T-helper 2 cell treated with Interferon-gamma antibody and Interleukin-4, amounts not matched to agents 5 μg/mL and 100 μg/mL, for 36 hours (primary cell): ENCODE results near the gene ADK.

ENCODE experiments used
- DNase-seq: peaks from one replicate; pipeline ENCODE4 v3.0.0; 2021; ENCODE audit warnings: low spot score
- H3K27ac Mint-ChIP-seq: one replicate; pipeline ENCODE4 v1.8.0; 2021; ENCODE audit warnings: mild to moderate bottlenecking, mixed read lengths
- H3K27me3 Mint-ChIP-seq: one replicate; pipeline ENCODE4 v1.8.0; 2021; ENCODE audit warnings: low read depth, mixed read lengths
- H3K36me3 Mint-ChIP-seq: one replicate; pipeline ENCODE4 v1.8.0; 2021; ENCODE audit warnings: low read depth, mixed read lengths
- H3K4me1 Mint-ChIP-seq: one replicate; pipeline ENCODE4 v1.8.0; 2021; ENCODE audit warnings: low read depth, mixed read lengths
- H3K4me3 Mint-ChIP-seq: one replicate; pipeline ENCODE4 v1.8.0; 2022; ENCODE audit warnings: mild to moderate bottlenecking, moderate library complexity, mixed read lengths
- H3K9me3 Mint-ChIP-seq: one replicate; pipeline ENCODE4 v1.8.0; 2021; ENCODE audit warnings: mixed read lengths

The ADK gene

DNA sequence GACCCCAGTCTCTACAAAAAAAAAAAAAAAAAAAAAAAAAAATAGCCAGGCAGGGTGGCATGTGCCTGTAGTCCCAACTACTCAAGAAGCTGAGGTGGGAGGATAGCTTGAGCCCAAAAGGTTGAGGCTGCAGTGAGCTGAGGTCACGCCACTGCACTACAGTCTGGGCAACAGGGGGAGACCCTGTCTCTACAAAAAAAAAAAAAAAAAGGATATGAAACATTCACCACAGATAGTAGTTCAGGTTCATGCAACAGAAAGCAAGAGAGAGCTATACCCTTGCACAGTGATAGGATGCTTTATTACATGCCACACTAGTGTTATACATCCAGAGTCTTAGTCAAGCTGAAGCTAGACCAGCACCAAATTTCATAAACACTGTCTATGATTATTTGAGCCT lies 526.9 kb downstream of the ADK start:
- H3K36me3 Mint-ChIP-seq: peaks cover 27% of the 10 kb centered on the region
- H3K27ac Mint-ChIP-seq: no peak overlapping the region
- peaks cover 15% of the 10 kb centered on the region for H3K9me3 Mint-ChIP-seq
- DNase-seq: no peak
- peaks cover 22% of the 10 kb centered on the region for H3K4me1 Mint-ChIP-seq
- no peak overlapping the region for H3K4me3 Mint-ChIP-seq
- H3K27me3 Mint-ChIP-seq: no peaks in the 10 kb centered on the region

GRCh38 chr10:74681917-74682627 lies 531.1 kb downstream of the ADK start:
- Mint-ChIP-seq H3K36me3 (peaks cover 7% of the 10 kb centered on the region), H3K4me1 (peaks cover 22% of the 10 kb centered on the region), H3K4me3 (no peak overlapping the region), H3K27me3 (no peaks in the 10 kb centered on the region), H3K9me3 (no peaks in the 10 kb centered on the region), H3K27ac (no peak overlapping the region)
- no peak for DNase-seq

DNA sequence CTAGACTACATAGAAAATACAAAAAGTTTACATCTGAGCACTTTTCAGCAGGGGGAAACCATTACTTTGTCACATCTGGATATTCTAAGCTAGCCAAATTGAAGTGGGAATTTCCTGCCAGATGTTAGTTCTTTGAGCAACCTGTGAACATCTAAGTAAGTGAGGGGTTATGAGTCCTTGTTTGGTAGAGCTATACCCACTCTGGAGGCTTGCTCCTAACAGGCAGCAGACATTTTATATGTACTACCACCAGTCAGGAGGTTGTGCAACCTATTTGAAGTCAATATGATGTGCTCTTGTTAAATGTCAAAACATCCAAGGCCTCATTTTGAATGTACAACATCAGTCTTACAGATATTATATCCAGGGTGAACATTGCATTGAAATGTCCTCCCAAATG lies 532.0 kb downstream of the ADK start:
- H3K9me3 Mint-ChIP-seq: no peaks in the 10 kb centered on the region

GRCh38 chr10:74683621-74684364 lies 532.8 kb downstream of the ADK start:
- Mint-ChIP-seq H3K4me1 (peaks cover 13% of the 10 kb centered on the region), H3K4me3 (no peak overlapping the region), H3K36me3 (peaks cover 5% of the 10 kb centered on the region), H3K27me3 (no peaks in the 10 kb centered on the region), H3K9me3 (no peaks in the 10 kb centered on the region), H3K27ac (no peak overlapping the region)
- no peak for DNase-seq

More for the DNA sequence above, 532.0 kb downstream of the ADK start:
- Mint-ChIP-seq H3K4me3 (no peak overlapping the region), H3K27ac (no peak overlapping the region), H3K4me1 (peaks cover 17% of the 10 kb centered on the region), H3K27me3 (no peaks in the 10 kb centered on the region), H3K36me3 (peaks cover 5% of the 10 kb centered on the region)
- no peak for DNase-seq

- H3K27ac Mint-ChIP-seq: no peak overlapping the region
- H3K4me3 Mint-ChIP-seq: no peak overlapping the region
- H3K27me3 Mint-ChIP-seq: no peaks in the 10 kb centered on the region
- peaks cover 5% of the 10 kb centered on the region for H3K36me3 Mint-ChIP-seq
- peaks cover 13% of the 10 kb centered on the region for H3K4me1 Mint-ChIP-seq
- DNase-seq: no peak
- no peaks in the 10 kb centered on the region for H3K9me3 Mint-ChIP-seq
Measured at GRCh38 chr10:74684462-74684861, 533.4 kb downstream of the ADK start.

- Mint-ChIP-seq H3K4me1 (peaks cover 13% of the 10 kb centered on the region), H3K27ac (no peak overlapping the region), H3K27me3 (no peaks in the 10 kb centered on the region), H3K9me3 (no peaks in the 10 kb centered on the region), H3K36me3 (peaks cover 5% of the 10 kb centered on the region), H3K4me3 (no peak overlapping the region)
- DNase-seq: no peak
Measured at GRCh38 chr10:74685564-74685963, 534.5 kb downstream of the ADK start.

GRCh38 chr10:74690393-74690792 lies 539.4 kb downstream of the ADK start:
- DNase-seq: no peak
- no peak overlapping the region for H3K27ac Mint-ChIP-seq
- no peaks in the 10 kb centered on the region for H3K27me3 Mint-ChIP-seq
- H3K4me1 Mint-ChIP-seq: no peaks in the 10 kb centered on the region
- H3K4me3 Mint-ChIP-seq: no peak overlapping the region
- H3K36me3 Mint-ChIP-seq: peaks cover 5% of the 10 kb centered on the region
- no peaks in the 10 kb centered on the region for H3K9me3 Mint-ChIP-seq

GRCh38 chr10:74691164-74691563 lies 540.1 kb downstream of the ADK start:
- Mint-ChIP-seq H3K4me3 (no peak overlapping the region), H3K27me3 (no peaks in the 10 kb centered on the region), H3K27ac (no peak overlapping the region), H3K36me3 (peaks cover 2% of the 10 kb centered on the region), H3K9me3 (no peaks in the 10 kb centered on the region), H3K4me1 (no peaks in the 10 kb centered on the region)
- DNase-seq: no peak

GRCh38 chr10:74704629-74705357 lies 553.8 kb downstream of the ADK start:
- no peak overlapping the region for H3K4me3 Mint-ChIP-seq
- no peaks in the 10 kb centered on the region for H3K4me1 Mint-ChIP-seq
- H3K9me3 Mint-ChIP-seq: no peaks in the 10 kb centered on the region
- H3K36me3 Mint-ChIP-seq: peaks cover 8% of the 10 kb centered on the region
- H3K27me3 Mint-ChIP-seq: no peaks in the 10 kb centered on the region
- no peak for DNase-seq
- H3K27ac Mint-ChIP-seq: no peak overlapping the region

DNA sequence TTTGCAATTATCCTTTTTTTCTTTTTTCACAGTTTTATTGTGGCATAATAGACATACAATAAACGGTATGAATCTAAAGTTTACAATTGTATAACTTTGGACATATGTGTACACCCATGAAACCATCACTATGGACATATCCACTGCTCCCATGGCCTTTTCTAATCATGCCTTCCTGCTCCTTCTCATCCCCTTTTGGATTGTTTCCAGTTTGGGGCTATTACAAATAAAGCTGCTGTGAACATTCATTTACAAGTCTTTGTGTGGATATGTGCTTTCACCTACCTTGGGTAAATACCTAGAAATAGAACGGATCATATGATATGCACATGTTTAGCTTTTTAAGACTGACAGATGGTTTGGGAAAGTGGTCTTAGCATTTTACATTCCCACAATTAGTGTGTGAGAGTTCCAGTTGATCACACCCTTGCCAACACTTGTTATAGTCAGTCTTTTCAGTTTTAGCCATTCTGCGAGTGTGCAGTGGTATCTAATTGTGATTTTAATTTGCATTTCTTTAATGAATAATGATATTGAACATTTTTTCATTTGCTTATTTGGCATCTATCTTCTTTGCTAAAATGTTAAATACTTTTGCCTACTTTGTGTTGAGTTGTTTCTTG lies 554.4 kb downstream of the ADK start:
- Mint-ChIP-seq H3K27ac (no peak overlapping the region), H3K36me3 (peaks cover 8% of the 10 kb centered on the region), H3K9me3 (no peaks in the 10 kb centered on the region), H3K27me3 (no peaks in the 10 kb centered on the region), H3K4me1 (no peaks in the 10 kb centered on the region), H3K4me3 (no peak overlapping the region)
- DNase-seq: no peak

GRCh38 chr10:74706966-74707365 lies 555.9 kb downstream of the ADK start:
- H3K27ac Mint-ChIP-seq: no peak overlapping the region
- H3K4me1 Mint-ChIP-seq: no peaks in the 10 kb centered on the region
- H3K27me3 Mint-ChIP-seq: no peaks in the 10 kb centered on the region
- H3K9me3 Mint-ChIP-seq: no peaks in the 10 kb centered on the region
- peaks cover 8% of the 10 kb centered on the region for H3K36me3 Mint-ChIP-seq
- no peak for DNase-seq
- H3K4me3 Mint-ChIP-seq: no peak overlapping the region

- Mint-ChIP-seq H3K36me3 (peaks cover 8% of the 10 kb centered on the region), H3K27me3 (no peaks in the 10 kb centered on the region)
Measured at GRCh38 chr10:74708246-74708645, 557.2 kb downstream of the ADK start.

GRCh38 chr10:74718208-74718607 lies 567.2 kb downstream of the ADK start:
- H3K36me3 Mint-ChIP-seq: peaks cover 27% of the 10 kb centered on the region
- H3K4me1 Mint-ChIP-seq: peaks cover 3% of the 10 kb centered on the region
- no peak overlapping the region for H3K27ac Mint-ChIP-seq
- H3K4me3 Mint-ChIP-seq: no peak overlapping the region
- H3K27me3 Mint-ChIP-seq: no peaks in the 10 kb centered on the region
- no peak for DNase-seq
- H3K9me3 Mint-ChIP-seq: peaks cover 40% of the 10 kb centered on the region

More at GRCh38 chr10:74708246-74708645, 557.2 kb downstream of the ADK start:
- H3K4me3 Mint-ChIP-seq: no peak overlapping the region
- no peaks in the 10 kb centered on the region for H3K9me3 Mint-ChIP-seq
- H3K4me1 Mint-ChIP-seq: no peaks in the 10 kb centered on the region
- no peak overlapping the region for H3K27ac Mint-ChIP-seq
- no peak for DNase-seq

DNA sequence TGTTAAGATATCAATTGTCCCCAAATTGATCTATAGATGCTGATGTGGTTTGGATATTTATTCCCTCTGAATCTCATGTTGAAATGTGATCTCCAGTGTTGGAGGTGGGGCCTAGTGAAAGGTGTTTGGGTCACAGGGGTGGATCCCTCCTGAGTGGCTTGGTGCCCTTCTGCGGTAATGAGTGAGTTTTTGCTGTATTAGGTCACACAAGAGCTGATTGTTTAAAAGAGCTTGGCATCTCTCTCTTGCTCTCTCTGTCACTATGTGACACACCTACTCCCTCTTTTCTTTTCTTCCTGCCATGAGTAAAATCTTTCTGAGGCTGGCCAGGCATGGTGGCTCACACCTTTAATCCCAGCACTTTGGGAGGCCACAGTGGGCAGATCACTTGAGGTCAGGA lies 577.2 kb downstream of the ADK start:
- H3K4me1 Mint-ChIP-seq: no peaks in the 10 kb centered on the region
- peaks cover 12% of the 10 kb centered on the region for H3K9me3 Mint-ChIP-seq
- no peak overlapping the region for H3K4me3 Mint-ChIP-seq
- H3K36me3 Mint-ChIP-seq: no peaks in the 10 kb centered on the region
- no peak for DNase-seq
- H3K27ac Mint-ChIP-seq: no peak overlapping the region
- no peaks in the 10 kb centered on the region for H3K27me3 Mint-ChIP-seq
